DMS 273 (cell line): ENCODE measurements around the gene MLPH.
A peak's percentile ranks its signal among the peaks of the same experiment; 100 is the strongest.
"Not testable (repeated sequence)": the region's sequence is repeated elsewhere in the genome, so short reads cannot be mapped to it uniquely, and the experiment has no call there.

Experiments
- DNase-seq: peaks from one replicate; lab custom pipeline; 2025; ENCODE audit not compliant: unreplicated experiment; lab: John Stamatoyannopoulos, UW

The MLPH gene

DNA sequence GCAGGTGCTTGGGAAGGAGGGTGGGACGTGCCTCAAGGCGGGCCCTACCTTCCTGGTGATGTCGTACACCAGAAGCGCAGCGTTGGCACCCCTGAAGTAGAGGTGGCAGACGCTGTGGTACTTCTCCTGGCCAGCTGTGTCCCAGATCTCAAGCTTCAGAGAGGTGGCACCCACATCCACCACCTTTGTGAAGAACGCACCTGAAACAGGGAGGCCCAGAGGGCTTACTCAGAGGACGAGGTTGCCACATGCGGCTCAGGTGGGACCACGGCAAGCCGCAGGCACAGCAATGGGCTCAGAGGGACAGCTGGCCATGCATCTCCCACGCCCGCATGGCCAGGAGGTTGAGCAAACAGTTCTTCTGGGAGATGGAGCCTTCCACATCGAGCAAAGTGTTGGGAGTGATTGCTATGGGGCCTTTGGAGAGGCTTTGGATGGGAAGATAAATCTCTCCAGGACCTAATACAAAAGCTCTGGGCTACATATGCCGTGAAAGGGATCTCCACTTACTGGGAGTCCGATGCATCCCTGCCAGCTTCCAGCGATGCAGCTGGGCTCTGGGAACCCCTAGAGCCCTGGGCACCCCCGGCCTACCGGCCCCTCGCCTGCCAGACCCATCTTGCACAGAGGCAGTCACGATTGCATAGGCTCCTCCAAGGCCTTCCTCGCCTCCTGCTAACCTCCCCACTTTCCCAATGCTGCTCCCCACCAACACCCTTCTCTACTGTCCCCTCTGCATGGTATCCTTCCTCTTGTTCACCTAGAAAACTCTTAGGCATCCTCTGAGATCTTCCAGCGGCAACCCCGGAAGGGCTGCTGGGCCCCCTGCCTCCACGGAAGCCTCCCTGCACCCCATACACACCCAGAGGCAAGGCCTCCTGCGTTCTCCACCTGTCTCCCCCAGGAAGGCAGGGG, 91.2 kb downstream of the MLPH start:
- no peak for DNase-seq

DNA sequence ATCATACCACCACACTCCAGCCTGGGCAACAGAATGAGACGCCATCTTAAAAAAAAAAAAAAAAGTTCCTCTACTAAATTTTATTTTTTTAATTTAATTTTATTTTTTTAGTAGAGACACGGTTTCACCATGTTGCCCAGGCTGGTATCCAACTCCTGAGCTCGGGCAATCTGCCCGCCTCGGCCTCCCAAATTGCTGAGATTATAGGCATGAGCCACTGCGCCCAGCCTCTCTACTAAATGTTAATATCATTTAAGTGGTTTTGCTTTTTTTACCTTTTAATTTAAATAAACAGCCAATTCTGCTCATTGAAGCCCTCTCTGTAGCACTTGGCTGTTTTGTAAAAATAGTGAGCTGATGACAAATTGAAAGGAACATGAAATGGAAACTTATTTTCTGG, 94.3 kb downstream of the MLPH start:
- DNase-seq = no peak

DNA sequence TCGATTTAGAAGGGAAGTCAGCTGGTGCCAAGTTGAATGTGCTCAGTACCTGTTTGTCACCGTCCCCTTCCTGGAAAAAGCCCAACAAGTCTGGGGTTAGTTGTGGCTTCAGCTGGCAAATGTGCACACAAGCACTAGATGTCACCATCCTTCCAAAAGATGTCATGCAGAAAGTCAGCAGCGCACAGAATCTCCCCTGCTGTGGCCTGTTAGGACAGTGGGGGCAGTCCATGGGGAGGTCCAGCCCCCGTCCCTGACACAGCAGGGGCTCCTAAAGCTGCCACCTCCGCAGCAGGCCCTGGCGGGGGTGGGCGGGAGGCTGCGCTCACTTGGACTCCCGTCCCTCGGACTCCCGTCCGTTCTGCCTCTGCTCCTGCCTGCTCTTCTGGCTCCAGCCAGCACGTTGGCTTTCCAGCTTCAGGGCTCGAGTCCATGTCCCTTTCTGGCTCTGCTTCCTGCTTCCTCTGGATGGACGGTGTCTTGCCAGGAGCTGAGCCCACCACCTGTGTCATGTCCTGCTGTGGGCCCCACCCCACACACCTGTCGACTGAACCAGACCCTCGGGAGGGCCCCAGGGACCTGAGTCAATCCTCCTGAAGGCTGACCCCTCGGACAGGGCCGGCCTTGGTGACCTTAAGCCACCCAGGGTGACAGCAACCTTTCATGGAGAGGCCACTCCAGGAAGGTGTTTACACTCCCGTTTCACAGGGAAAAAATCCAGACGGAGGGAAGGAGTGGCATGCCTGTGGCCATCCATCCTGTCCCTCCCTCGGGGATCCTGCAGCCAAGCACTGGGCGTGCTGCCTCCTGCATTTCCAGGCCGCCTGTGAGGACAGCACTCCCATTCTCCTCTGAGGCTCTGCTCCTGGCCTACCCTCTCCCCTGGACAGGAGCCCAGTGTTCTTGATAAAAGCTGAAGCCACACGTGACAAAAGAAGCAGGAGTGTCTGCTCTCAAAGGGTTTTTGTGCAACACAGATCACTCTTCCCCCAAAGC, 95.0 kb downstream of the MLPH start:
- peak; percentile 50 for DNase-seq

DNA sequence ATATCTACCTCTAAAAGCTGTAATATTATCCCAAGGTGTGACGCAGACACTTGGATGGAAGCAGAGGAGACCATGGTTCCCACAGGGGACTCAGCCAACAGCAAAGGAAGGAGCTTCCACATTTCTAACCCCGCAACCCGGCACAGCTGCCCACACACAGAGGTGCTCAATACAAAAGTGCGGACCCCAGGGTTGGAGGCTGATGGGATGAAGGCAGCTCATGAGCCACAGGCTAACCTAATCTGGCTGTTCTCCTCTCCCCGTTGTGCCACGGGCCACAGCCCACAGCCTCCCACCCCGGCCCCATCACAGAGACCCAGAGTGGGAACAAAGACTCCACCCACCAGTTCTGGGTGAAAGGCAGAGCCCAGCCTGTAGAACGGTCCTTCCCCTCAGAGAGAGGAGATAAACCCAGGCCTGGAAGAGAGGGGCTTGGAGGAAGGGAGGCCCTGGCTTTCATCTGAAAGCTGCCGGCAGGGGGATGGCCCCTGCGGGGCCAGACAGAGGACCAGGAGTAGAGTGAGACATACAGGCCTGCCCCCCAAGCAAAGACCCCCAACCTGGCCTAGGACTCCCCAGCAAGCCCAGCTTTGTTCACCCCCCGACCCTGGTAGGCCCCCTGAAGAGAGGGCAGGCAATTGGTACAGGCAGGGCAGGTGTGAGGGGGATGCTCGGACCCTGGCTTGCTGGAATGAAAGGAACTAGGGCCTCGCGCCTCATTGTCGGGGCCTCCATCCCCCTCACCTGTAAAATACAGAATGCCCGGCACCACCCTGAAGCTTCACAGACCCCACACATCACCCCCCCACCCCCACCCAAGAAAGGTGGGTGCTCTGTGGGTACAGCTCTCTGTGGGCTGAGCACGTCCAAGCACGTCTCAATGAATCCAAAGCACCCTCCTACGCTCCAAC, 96.6 kb downstream of the MLPH start:
- DNase-seq = no peak

DNA sequence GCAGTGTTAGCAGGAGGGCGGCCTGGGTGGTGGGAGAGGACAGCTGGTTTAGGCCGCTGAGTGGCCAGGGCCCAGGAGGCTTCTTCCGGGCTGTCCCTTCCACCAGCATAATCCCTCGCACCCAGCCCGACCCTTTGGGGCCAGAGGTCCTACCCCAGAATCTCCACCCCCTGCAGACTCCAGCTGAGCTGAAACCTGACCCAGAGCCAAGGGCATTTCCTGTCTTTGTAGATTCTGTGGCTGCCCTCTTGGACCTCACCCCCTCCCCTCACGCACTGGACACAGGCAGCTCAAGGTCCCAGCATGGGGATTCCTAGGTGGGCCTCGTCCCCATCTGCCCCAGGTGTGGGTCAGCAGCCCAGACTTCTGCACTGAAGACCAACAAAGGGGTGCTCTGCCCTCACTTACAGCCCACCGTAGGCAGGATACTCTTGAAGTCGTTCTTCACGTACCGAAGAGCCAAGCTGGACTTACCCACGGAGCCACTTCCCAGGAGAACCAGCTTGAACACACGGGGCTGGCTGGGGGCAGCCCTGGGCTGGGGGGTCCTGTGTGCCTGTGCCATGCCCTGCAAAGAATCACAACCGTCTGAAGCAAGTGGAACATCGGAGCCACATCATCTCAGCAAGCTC, 98.7 kb downstream of the MLPH start:
- no peak for DNase-seq

DNA sequence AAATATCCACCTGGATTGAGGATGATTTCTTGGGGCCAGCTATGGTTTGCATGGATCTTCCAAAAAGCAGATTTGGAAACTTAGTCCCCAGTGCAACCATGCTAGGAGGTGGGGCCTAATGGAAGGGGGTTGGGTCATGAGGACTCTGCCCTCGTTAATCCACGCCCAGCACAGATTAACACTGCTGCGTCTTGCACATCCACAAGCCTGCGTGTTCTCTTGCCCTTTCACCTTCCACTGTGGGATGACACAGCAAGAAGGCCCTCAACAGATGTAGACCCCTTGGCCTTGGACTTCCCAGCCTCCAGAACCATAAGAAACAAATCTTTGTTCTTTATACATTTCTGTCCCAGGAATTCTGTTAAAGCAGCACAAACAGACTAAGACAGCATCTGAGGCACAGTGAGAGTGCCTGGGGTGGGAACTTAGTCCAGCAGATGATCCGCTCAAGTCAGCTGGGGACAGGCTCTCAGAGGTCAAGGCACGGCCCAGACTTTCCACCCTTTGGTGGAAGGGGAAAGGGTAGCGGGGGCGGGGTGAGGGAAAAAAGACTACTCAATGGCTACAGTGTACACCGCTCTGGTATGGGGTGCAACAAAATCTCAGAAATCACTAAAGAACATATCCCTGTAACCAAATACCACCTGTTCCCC, 101.1 kb downstream of the MLPH start:
- DNase-seq = no peak

DNA sequence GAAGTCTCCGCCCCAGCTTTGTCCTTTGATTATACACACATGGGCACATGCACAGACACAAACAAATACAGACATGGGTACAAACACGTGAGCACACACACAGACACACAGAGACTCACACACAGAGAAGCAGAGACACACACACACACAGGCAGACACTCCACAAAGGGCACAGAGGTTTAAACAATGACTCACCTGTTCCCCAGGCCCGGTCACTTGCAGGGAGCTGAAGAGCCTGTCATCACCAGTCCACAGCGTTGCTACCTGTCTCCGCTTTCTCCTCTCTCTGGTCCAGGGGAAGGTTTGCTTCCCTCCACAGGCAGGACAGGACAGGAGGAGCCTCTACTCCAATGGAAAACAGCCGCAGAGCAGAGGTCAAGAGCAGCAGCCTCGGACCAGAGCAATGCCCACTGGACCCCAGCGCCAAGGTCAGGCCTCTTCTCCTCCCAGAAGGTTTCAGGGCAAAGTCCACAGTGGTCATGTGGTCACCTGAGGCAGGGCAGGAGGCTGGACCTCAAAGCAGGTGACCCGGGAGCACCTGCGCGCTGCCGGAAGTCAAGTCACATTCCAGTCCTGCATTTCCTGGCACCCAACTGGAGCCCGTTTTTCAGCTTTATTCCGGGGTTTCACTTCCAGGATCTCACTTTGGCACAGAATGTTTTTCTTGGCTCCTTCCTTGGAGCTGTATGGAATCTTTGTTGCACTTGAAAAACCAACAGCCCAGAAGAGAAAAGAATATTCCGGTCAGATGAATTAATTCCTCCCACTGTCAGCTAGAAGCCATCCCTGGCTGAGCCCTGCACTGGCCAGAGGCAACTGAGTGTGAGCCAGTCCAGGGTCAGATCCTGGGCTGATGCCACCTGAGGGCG, 103.5 kb downstream of the MLPH start, which contains the start of gene RAB17:
Gene RAB17 (minus strand): TSS at position 463 of the 869 bp plus-strand sequence. CDS start 4,580 bp downstream, outside the sequence.
- DNase-seq = no peak

DNA sequence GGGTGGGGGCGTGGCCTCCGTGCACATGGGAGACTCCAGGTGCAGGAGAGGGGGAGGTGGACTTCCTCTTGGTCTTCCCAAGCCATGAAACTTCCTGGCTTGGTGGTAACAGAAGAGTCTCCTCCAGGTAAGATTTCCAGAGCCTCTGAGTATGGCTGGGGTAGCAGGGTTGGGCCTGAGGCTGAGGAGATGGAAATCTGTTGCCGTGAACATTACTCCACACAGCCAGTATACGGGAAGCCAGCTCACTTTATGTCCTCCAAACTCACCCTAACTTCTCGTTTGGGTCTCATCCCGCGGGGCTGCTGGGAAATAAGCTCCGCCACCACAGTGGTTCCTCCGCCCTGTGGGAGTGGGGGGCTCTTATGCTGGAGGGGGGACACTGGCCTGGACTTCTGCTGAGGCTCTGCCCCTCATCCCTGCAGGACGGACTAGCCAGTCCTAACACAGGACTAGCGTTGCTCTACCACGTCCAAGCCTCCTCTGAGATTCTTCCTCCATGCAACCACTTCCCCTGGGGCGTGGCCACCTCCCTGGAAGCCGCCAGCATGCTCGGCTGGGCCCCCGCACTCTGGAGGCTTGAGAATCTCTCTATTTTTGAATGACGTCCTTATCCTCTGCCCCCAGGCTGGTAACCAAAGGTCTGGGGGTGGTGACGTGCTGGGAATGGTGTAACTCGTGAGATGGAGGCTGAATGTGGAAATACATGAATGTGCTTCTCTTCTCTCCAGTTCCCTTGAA, 104.3 kb downstream of the MLPH start:
- DNase-seq = no peak

DNA sequence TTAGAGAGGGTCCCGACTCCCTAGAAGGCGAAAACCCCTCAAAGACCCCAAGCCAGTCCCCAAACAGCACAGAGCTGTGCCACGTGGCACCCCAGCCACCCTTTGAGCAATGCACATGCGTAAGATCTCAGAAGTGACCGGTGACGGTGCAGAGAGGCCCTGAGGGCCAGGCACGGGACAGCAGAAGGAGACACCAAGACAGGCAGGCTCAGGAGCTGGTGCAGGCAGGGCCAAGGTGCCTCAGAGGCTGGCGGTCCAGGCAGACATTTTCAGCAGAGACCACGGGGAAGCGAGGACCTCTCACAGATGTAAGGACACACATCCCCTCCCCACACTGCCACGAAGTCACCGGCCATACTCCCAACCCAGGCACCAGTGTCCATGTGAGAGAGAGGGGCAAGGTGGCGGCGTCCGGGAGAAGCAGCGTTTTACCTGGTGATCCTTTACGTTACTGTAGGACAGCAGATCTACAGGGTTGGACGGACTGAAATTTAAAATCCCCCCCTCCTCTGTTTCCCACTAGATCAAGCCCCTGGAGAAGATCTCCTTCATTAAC, 105.5 kb downstream of the MLPH start:
- no peak for DNase-seq

DNA sequence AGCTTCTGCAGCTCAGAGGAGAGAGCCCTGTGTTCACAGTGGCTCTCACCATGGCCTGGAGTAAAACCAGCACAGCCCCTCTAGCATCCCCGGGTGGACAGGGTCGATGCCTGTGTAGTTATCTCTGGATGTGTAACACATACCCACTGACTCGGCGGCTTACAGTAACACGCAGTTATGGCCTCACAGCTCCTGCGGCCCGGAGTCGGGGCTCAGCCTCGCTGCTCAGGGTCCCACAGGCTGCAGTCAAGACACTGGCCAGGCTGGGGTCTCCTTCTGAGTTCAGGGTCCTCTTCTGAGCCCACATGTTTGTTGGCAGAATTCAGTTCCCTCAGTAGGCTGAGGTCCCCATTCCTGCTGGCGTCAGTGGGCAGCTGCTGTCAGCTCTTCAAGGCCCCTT, 106.0 kb downstream of the MLPH start:
- no peak for DNase-seq

DNA sequence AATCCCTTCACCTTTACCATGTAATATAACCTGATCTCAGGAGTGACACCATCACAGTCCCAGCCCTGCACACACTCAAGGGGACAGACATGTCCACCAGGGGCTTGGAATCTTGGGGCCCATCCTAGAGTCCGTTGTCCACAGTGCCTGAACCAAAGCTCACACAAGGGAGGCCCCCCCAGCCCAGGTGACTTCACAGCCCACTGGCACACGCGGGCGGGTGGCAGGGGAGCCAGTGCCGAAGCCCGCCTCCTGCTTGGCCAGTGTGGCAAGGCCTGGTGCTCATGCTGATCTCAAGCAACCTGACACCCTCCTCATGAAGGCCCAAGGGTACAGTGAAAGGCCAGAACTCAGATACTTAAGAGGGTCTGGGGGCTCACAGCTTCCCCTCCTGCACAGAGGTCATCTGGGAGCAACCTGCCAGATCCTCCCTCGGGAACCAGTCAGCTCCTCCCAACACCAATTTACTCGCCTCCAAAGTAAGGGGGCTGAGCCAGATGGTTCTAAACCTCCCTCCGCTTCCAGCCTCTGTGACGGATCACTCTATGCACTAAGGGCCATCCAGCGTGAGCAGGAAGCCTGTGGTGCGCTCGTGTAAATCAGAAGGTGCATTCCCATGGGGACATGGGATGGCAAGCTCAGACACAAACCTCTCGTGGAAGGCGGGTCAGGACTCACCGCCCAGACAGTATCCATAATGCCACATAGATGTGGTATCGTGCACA, 106.7 kb downstream of the MLPH start:
- peak; percentile 32 for DNase-seq

DNA sequence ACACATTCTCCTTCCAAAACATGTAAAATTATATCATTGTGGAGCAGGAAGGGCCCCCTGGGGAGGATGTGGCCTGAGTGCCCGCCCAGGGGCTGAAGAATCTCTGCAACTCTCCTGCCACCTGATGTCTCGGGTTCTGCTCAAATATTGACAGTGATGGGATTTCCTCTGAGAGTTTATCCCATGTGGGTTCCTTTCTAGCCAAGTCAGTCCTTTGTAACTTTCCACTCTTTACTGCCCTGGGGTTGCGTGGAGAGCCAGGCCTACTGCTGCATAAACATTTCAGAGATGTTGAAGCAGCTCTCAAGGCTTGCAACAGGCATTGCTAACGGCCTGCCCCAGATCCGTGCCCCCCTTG, 107.4 kb downstream of the MLPH start:
- no peak for DNase-seq

DNA sequence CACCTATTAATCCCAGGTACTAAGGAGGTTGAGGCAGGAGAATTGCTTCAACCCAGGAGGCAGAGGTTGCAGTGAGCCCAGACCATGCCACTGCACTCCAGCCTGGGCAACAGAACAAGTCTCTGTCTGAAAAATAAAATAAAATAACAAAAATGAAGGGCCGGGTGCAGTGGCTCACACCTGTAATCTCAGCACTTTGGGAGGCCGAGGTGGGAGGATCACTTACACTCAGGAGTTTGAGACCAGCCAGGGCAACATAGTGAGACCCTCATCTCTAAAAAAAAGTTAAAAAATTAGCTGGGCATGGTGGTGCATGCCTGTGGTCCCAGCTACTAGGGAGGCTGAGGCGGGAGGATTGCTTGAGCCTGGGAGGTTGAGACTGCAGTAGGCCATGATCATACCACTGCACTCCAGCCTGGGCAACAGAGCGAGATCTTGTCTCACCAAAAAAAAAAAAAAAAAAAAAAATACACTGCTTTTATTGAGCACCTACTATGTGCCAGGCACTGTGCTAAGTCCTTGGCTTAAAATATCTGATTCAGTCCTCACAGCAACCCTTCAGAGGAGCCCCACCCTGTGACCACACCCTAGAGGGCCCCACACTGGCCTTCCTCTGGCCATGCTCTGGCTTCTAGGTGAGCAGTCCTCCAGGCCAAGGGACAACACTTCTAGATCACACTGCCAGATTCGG, 108.9 kb downstream of the MLPH start:
- not testable (repeated sequence) for DNase-seq

DNA sequence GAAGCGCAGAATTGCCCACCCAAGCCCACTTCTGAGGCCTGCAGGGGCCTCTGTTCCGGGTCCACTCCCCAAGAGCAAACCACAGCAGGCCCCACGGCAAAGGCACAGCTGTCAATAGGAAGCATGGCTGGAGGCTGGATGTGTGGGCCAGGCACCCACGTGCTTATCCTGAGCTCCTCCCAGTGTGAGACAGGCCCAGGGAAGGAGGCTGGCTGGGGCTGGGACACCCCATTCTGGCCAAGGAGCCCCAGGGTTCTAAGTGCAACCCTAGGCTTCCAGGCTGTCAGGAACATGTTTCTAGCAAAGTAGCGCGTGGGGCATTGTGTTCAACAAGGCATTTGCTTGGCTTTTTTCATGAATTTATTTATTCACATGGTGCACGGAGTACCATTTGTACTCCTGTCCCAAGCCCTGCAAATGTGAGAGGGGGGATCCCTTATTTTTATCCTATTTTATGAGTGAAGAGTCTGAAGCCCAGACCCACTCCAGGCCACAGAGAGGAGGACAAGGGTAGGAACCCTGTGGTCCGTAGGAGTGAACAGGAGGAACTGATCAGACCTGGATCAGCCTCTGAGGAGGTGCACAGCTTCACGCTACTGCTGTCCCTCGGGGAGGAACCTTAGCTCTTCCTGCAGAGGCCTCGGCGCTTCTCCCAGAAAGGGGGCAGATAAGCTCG, 109.6 kb downstream of the MLPH start:
- DNase-seq = no peak

DNA sequence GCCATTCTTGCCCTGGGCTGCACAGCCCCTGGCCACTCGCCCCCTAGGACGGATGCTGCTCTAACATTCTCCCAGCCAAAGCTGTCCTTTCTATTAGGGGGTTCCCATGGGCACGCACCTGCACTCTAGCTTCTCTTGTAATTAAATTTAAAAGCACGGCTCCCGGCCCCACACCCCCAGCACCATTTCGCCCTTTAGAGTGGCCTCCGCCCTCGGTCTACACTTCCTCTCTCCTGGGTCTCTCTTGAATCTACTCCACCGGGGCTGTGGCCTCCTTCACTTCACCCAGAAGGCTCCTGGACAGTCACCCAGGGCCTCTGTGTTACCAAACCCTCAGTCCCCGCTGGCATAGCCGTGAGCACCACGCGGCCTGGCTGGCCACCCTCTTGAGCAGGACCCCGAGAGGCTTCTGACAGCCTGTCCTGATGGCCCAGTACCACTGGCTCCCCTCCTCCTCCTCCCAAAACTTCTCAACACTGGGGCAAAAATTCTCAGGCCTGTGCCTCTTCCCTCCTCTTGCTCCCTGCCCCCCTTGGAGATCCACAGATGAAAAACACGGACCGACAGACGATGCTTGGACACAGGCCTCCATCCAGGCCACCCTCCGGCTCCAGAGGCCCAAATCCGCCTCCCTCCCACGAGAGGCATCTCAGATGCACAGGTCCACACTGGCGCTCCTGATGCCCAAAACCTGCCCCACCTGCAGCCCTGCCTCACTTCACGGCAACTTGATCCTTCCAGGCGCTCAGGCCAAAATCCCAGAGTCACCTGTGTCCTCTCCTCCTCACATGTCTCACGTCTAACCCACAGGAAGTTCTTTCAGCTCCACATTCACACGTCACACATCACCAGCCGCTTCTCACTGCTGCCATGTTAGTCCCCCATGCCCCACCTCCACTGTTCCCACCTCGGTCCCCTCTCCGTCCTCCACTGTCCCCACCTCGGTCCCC, 110.4 kb downstream of the MLPH start:
- DNase-seq = no peak
